ENCODE results near the gene HMCN1. TPM values are rescaled to one million over a fixed set of nuclear protein-coding genes. Genes with fewer than 3 reads are reported as not detected.

The HMCN1 gene
- total and polyA plus RNA-seq, 4 donors = 3.2 to 149 (median 15.4) TPM

DNA sequence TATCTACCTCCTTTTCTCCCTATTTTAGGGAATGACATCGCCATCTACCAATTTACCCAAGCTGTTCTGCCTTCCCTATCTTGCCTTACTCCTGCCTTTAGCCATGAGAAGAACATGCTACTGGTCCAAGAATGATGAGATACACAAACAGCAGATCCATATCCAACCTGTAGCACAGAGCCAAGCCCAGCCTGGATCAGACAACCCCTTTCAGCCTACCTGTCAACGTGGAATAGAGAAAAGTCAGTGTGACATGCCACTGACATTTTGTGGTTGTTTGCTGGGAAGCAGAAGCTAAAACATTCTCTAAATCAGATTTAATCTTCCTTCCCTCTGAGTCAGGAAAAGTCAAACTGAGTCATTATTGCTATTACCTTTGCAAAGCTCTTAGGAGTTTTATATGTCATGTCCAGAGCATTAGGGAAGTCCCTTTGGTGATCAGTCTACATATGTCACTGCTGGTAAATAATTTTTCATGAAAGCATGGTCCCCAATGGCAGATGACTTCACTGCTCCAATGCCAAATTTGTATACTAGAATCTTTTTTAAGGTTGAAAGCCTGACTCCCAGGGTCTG is 497.8 kb downstream of the HMCN1 start:
- no peak overlapping the region for H3K4me3 ChIP-seq
- 85 to 88% methylated on average over 2 of the region's 2 CpGs for WGBS, 2 donors
- no peak overlapping the region for H3K9ac ChIP-seq (ENCODE audit: insufficient read depth in 1 of 2, low read length in 2 of 2)
- H3K27me3 ChIP-seq (ENCODE audit: control insufficient read depth in 3 of 3, insufficient read depth in 3 of 3, low read length in 2 of 3) = no peaks in the 10 kb centered on the region
- peaks cover 0 to 4% (median 0%) of the 10 kb centered on the region in 4 donors for H3K9me3 ChIP-seq (ENCODE audit: control insufficient read depth in 4 of 4, insufficient read depth in 3 of 4, low read length in 3 of 4)
- no peaks in the 10 kb centered on the region for H3K4me1 ChIP-seq (ENCODE audit: control insufficient read depth in 5 of 5, insufficient read depth in 5 of 5, low read length in 5 of 5)
- no peak overlapping the region for H3K27ac ChIP-seq (ENCODE audit: low read depth in 1 of 2, low read length in 1 of 2)
- DNase-seq = no peak
- H3K36me3 ChIP-seq (ENCODE audit: control insufficient read depth in 4 of 4, insufficient read depth in 4 of 4, low read length in 4 of 4) = no peaks in the 10 kb centered on the region
- no peak for ATAC-seq (ENCODE audit: insufficient read depth, low FRiP score)
- TF ChIP-seq, protein P1, sequence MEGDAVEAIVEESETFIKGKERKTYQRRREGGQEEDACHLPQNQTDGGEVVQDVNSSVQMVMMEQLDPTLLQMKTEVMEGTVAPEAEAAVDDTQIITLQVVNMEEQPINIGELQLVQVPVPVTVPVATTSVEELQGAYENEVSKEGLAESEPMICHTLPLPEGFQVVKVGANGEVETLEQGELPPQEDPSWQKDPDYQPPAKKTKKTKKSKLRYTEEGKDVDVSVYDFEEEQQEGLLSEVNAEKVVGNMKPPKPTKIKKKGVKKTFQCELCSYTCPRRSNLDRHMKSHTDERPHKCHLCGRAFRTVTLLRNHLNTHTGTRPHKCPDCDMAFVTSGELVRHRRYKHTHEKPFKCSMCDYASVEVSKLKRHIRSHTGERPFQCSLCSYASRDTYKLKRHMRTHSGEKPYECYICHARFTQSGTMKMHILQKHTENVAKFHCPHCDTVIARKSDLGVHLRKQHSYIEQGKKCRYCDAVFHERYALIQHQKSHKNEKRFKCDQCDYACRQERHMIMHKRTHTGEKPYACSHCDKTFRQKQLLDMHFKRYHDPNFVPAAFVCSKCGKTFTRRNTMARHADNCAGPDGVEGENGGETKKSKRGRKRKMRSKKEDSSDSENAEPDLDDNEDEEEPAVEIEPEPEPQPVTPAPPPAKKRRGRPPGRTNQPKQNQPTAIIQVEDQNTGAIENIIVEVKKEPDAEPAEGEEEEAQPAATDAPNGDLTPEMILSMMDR (IDR thresholded peaks at IDR 0.05; ENCODE audit: control extremely low read depth, extremely low read depth) = no peak

DNA sequence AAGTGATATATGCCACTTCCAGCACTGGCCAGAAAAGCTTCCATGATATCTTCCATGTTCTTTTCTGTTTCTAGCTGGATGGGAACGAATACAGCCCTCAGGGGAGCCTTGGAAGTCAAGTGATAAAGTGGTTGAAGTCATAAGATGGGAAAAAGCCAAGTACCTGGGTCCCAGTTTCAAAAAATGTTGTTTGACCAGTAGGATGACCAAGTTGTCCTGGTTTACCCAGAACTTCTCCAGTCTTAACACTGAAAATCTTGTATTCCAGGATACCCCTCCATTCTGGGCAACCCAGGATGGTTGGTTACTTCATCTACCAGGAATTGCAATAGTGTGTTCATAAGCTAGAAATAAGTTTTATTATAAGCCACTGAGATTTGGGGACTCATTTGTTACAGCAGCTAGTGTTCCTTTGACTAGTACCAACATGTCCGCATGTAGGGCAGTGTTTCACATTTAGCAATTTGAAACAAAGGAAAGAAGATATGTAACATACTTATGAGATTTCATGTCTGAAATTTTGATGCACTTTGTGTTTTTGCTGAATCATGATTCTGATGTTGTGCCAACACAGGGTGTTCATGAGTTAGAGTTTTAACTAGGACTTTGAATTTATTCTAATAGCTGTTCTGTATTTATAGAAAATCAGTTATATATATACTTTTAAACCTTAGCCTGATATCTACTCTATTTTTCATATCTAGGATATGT is 500.9 kb downstream of the HMCN1 start:
- Histone ChIP-seq H3K36me3 (ENCODE audit: control insufficient read depth in 4 of 4, insufficient read depth in 4 of 4, low read length in 4 of 4) (no peaks in the 10 kb centered on the region), H3K9me3 (ENCODE audit: control insufficient read depth in 4 of 4, insufficient read depth in 3 of 4, low read length in 3 of 4) (peaks cover 0 to 4% (median 0%) of the 10 kb centered on the region in 4 donors), H3K4me1 (ENCODE audit: control insufficient read depth in 5 of 5, insufficient read depth in 5 of 5, low read length in 5 of 5) (no peaks in the 10 kb centered on the region), H3K27ac (ENCODE audit: low read depth in 1 of 2, low read length in 1 of 2) (no peak overlapping the region), H3K4me3 (no peak overlapping the region), H3K27me3 (ENCODE audit: control insufficient read depth in 3 of 3, insufficient read depth in 3 of 3, low read length in 2 of 3) (no peaks in the 10 kb centered on the region), H3K9ac (ENCODE audit: insufficient read depth in 1 of 2, low read length in 2 of 2) (no peak overlapping the region)
- TF ChIP-seq, protein P1 (IDR thresholded peaks at IDR 0.05; ENCODE audit: control extremely low read depth, extremely low read depth) = no peak
- ATAC-seq (ENCODE audit: insufficient read depth, low FRiP score) (no peak), DNase-seq (no peak)
- 45 to 57% methylated on average over 2 of the region's 2 CpGs for WGBS, 2 donors

DNA sequence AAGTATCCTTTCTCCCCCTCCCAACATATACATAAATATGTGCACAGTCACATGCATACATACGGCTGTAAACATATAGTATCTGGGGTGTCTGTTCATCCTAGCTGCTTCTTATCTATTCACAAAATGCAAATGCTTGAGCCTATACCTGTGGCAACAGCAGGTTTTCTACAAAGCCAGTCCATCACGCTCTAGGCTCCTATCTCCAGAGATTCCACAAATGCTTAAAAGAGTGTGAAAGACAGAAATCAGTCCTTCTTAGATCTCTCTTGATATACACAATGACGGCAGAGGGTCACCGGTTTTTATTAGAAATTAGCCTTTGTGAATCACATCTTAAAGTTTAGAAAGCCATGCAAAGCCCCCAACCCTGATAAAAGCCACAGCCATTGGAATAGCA is 501.5 kb downstream of the HMCN1 start:
- Histone ChIP-seq H3K4me3 (no peak overlapping the region), H3K9ac (ENCODE audit: insufficient read depth in 1 of 2, low read length in 2 of 2) (no peak overlapping the region), H3K9me3 (ENCODE audit: control insufficient read depth in 4 of 4, insufficient read depth in 3 of 4, low read length in 3 of 4) (peaks cover 0 to 4% (median 0%) of the 10 kb centered on the region in 4 donors), H3K27me3 (ENCODE audit: control insufficient read depth in 3 of 3, insufficient read depth in 3 of 3, low read length in 2 of 3) (no peaks in the 10 kb centered on the region), H3K4me1 (ENCODE audit: control insufficient read depth in 5 of 5, insufficient read depth in 5 of 5, low read length in 5 of 5) (no peaks in the 10 kb centered on the region), H3K27ac (ENCODE audit: low read depth in 1 of 2, low read length in 1 of 2) (no peak overlapping the region), H3K36me3 (ENCODE audit: control insufficient read depth in 4 of 4, insufficient read depth in 4 of 4, low read length in 4 of 4) (no peaks in the 10 kb centered on the region)
- no peak for DNase-seq
- no peak for ATAC-seq (ENCODE audit: insufficient read depth, low FRiP score)
- WGBS, 2 donors = 66 to 86% methylated on average over 4 of the region's 4 CpGs
- TF ChIP-seq, protein P1 (IDR thresholded peaks at IDR 0.05; ENCODE audit: control extremely low read depth, extremely low read depth) = no peak

Measured in lung (tissue), 12 donors.